Smooth muscle cell (in vitro differentiated cells): ENCODE data around the gene MOB3B. TPM values are rescaled to one million over a fixed set of nuclear protein-coding genes. Genes with fewer than 3 reads are reported as not detected.

ENCODE experiments used
- DNase-seq: peaks from one replicate; lab custom pipeline; 2025; ENCODE audit not compliant: unreplicated experiment; lab: John Stamatoyannopoulos, UW
- H2AFZ ChIP-seq: fragments of 200-600 bp; sonication (generic); 2 replicates; pipeline ENCODE4 v1.6.0; 2016; ENCODE audit warnings: antibody characterized with exemption, low read depth, mild to moderate bottlenecking
- H3F3A ChIP-seq: fragments of 200-600 bp; sonication (generic); 2 replicates; pipeline ENCODE4 v1.6.0; 2017; ENCODE audit warnings: antibody characterized with exemption, low read depth
- H3K27ac ChIP-seq: fragments of 200-600 bp; sonication (generic); 2 replicates; pipeline ENCODE4 v1.5.1; 2016; ENCODE audit warnings: low read depth, mild to moderate bottlenecking
- H3K27me3 ChIP-seq: fragments of 200-600 bp; sonication (generic); 2 replicates; pipeline ENCODE4 v1.6.1; 2016; ENCODE audit warnings: low read depth, mild to moderate bottlenecking
- H3K36me3 ChIP-seq: fragments of 200-600 bp; sonication (generic); 2 replicates; pipeline ENCODE4 v1.5.1; 2016; ENCODE audit warnings: low read depth
- H3K4me1 ChIP-seq: fragments of 200-600 bp; sonication (generic); 2 replicates; pipeline ENCODE4 v1.5.1; 2016; ENCODE audit warnings: low read depth
- H3K4me2 ChIP-seq: fragments of 200-600 bp; sonication (generic); 2 replicates; pipeline ENCODE4 v1.6.0; 2016; ENCODE audit warnings: mild to moderate bottlenecking
- H3K4me3 ChIP-seq: fragments of 200-600 bp; sonication (generic); 2 replicates; pipeline ENCODE4 v1.5.1; 2016; ENCODE audit warnings: mild to moderate bottlenecking
- H3K79me2 ChIP-seq: fragments of 200-600 bp; sonication (generic); 2 replicates; pipeline ENCODE4 v1.6.0; 2016; ENCODE audit warnings: low read depth, mild to moderate bottlenecking
- H3K9ac ChIP-seq: fragments of 200-600 bp; sonication (generic); 2 replicates; pipeline ENCODE4 v1.6.0; 2016; ENCODE audit warnings: low read depth
- H3K9me3 ChIP-seq: fragments of 200-600 bp; sonication (generic); replicated peaks from 2 replicates; pipeline ENCODE4 v1.5.1; 2016; ENCODE audit warnings: low read depth
- H4K20me1 ChIP-seq: fragments of 200-600 bp; sonication (generic); 2 replicates; pipeline ENCODE4 v1.6.0; 2016; ENCODE audit warnings: low read depth
- CTCF ChIP-seq: fragments of 200-600 bp; sonication (generic); IDR thresholded peaks from 2 replicates; pipeline ENCODE4 v1.5.1; 2017; ENCODE audit warnings: borderline replicate concordance, mild to moderate bottlenecking, antibody characterized with exemption; ENCODE audit not compliant: insufficient read depth, poor library complexity, severe bottlenecking
- WGBS: methylation state at CpG from one replicate; pipeline ENCODE4 v1.1.7; 2016; ENCODE audit warnings: low lambda C conversion rate; 5-methylcytosine and 5-hydroxymethylcytosine counted together
- polyA plus RNA-seq: library from polyadenylated mRNA; unstranded; fragments of >200 nt; fragmentation: Nextera tagmentation; extraction: Ambion mirVana; gene quantifications from 2 replicates; pipeline ENCODE4 v1.2.1, GENCODE V29; 2016
- total RNA-seq: library from RNA; depleted of rRNA; stranded (reverse); fragments of >200 nt; gene quantifications from 2 replicates; pipeline ENCODE4 v1.2.3, GENCODE V29; 2014

Gene MOB3B
- total and polyA plus RNA-seq, 2 experiments from 2014 or later: 1.7 to 5.8 TPM

- H3K9ac ChIP-seq: no peak overlapping the region
- H3K4me2 ChIP-seq: no peak overlapping the region
- no peak overlapping the region for H2AFZ ChIP-seq
- H3F3A ChIP-seq: peaks cover 5% of the 10 kb centered on the region
- H4K20me1 ChIP-seq: no peaks in the 10 kb centered on the region
- no peak for DNase-seq
- peaks cover 37% of the 10 kb centered on the region for H3K4me1 ChIP-seq
- no peak for TF ChIP-seq CTCF
- H3K27ac ChIP-seq: peak overlapping the region; percentile 83
- WGBS: 90% methylated on average over 2 of the region's 2 CpGs
- no peaks in the 10 kb centered on the region for H3K36me3 ChIP-seq
- H3K79me2 ChIP-seq: no peaks in the 10 kb centered on the region
- no peaks in the 10 kb centered on the region for H3K9me3 ChIP-seq
- no peak overlapping the region for H3K4me3 ChIP-seq
- H3K27me3 ChIP-seq: no peaks in the 10 kb centered on the region
Measured at GRCh38 chr9:27429436-27429835, 100.2 kb downstream of the MOB3B start.

DNA sequence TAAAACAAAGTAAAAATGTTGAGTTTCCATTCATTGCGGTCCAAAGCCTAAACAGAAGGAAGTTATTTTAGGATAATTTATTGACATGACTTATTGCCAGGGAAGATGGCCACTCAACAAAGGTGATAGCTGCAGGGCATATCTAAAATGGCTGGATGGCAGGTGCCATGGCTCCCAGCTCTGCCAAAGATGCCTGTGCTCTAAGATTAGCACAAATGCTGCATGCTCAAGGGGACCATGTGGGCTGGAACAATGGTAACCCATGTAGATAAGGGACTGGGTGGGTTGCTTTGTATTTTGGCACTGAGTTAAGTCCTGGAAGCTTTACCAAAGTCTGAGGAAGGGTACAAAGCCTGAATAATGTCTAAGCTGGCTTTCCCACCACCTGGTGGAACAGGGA, 101.1 kb downstream of the MOB3B start:
- DNase-seq: no peak
- H2AFZ ChIP-seq: no peak overlapping the region
- peaks cover 9% of the 10 kb centered on the region for H3F3A ChIP-seq
- no peaks in the 10 kb centered on the region for H4K20me1 ChIP-seq
- 93% methylated on average over 1 of the region's 1 CpG for WGBS
- no peaks in the 10 kb centered on the region for H3K9me3 ChIP-seq
- H3K27ac ChIP-seq: peak overlapping the region; percentile 83
- no peak overlapping the region for H3K4me2 ChIP-seq
- no peak overlapping the region for H3K4me3 ChIP-seq
- peaks cover 37% of the 10 kb centered on the region for H3K4me1 ChIP-seq
- H3K36me3 ChIP-seq: no peaks in the 10 kb centered on the region
- H3K9ac ChIP-seq: no peak overlapping the region
- TF ChIP-seq CTCF: no peak
- no peaks in the 10 kb centered on the region for H3K27me3 ChIP-seq
- no peaks in the 10 kb centered on the region for H3K79me2 ChIP-seq

- H3F3A ChIP-seq: peaks cover 9% of the 10 kb centered on the region
- H3K9me3 ChIP-seq: no peaks in the 10 kb centered on the region
- peak overlapping the region; percentile 38 for H3K9ac ChIP-seq
- no peaks in the 10 kb centered on the region for H4K20me1 ChIP-seq
- no peak overlapping the region for H2AFZ ChIP-seq
- H3K4me3 ChIP-seq: no peak overlapping the region
- DNase-seq: no peak
- peaks cover 37% of the 10 kb centered on the region for H3K4me1 ChIP-seq
- H3K27me3 ChIP-seq: no peaks in the 10 kb centered on the region
- H3K79me2 ChIP-seq: no peaks in the 10 kb centered on the region
- H3K4me2 ChIP-seq: peak overlapping the region; percentile 66
- TF ChIP-seq CTCF: no peak
- H3K36me3 ChIP-seq: no peaks in the 10 kb centered on the region
- 39% methylated on average over 3 of the region's 3 CpGs for WGBS
- H3K27ac ChIP-seq: peak overlapping the region; percentile 83
Measured at GRCh38 chr9:27427272-27427643, 102.4 kb downstream of the MOB3B start.

DNA sequence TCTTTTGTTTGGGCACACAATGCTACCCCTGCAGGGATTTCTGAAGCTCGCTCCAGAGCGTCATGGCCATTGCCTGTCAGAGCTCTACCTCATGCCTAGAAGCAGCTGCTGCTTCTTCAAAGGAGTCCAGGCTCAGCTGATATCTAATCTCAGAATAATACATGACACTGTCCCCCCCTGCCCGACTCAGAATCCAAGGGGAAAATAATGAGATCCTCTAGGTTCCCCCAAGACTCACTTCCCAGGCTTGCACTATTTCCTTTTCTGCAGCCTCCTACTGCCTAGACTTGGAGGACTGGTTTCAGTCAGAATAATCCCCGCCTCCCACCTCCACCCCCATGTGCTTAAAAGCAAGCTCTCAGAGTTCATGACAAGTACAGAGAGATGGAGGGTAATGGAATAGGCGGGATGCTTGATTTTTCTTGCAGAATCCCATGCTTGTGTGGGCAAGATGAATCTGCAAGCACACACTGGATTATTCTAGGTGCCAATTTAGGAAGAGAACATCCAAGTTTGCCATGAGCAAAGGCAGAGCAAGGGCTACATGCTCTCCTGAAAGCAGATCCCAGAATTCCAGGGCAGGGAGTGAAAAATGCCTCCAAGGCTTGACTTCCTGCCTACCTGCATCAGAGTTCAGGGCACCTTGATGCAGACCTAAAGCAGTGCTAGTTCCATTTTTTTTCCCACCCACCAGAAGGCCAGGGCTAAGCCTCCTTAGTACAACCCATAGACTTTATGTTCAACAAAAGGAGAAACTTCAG, 102.9 kb downstream of the MOB3B start:
- Histone ChIP-seq H3K27ac (peak overlapping the region; percentile 83), H3K4me2 (peak overlapping the region; percentile 66), H3K27me3 (no peaks in the 10 kb centered on the region), H3K79me2 (no peaks in the 10 kb centered on the region), H3F3A (peaks cover 9% of the 10 kb centered on the region), H2AFZ (no peak overlapping the region), H3K4me3 (no peak overlapping the region), H4K20me1 (no peaks in the 10 kb centered on the region), H3K9me3 (no peaks in the 10 kb centered on the region), H3K4me1 (peaks cover 35% of the 10 kb centered on the region), H3K36me3 (no peaks in the 10 kb centered on the region), H3K9ac (peak overlapping the region; percentile 38)
- DNase-seq: no peak
- WGBS: 32% methylated on average over 5 of the region's 5 CpGs
- TF ChIP-seq CTCF: no peak
